H1 (cell line): ENCODE data around the gene IDI2. TPM values are rescaled to one million over a fixed set of nuclear protein-coding genes. Genes with fewer than 3 reads are reported as not detected.

Source experiments
- EZH2 ChIP-seq: fragments of 200-600 bp; sonication (generic); IDR thresholded peaks from 2 replicates; pipeline ENCODE4 v1.7.1; 2012; ENCODE audit warnings: low read depth, mild to moderate bottlenecking, moderate library complexity, low read length, inconsistent platforms; ENCODE audit not compliant: severe bottlenecking
- GTF2F1 ChIP-seq: IDR thresholded peaks from 2 replicates; pipeline ENCODE4 v1.6.1; 2012; ENCODE audit warnings: low read depth, low read length, improper control_type of control experiment, borderline replicate concordance
- SIRT6 ChIP-seq: IDR thresholded peaks from one replicate; pipeline ENCODE4 v1.7.1; 2012; ENCODE audit warnings: low read length, inconsistent platforms
- TAF1 ChIP-seq: IDR thresholded peaks from 2 replicates; pipeline ENCODE4 v1.6.1; 2011; ENCODE audit warnings: mild to moderate bottlenecking, low read depth, low read length
- polyA plus RNA-seq, 7 experiments: library from polyadenylated mRNA; depleted of rRNA in 3 of 7; stranded (reverse) in 5 of 7; unstranded in 2 of 7; fragments of >200 nt in 5 of 7; fragments of 200-250 nt in 2 of 7; gene quantifications; 1 replicate in 5 of 7; 2 replicates in 1 of 7; 4 replicates in 1 of 7; pipeline versions ENCODE4 v1.2.1 to v1.2.3, GENCODE V29; 2011 to 2013; ENCODE audit warnings: missing spikeins in 2 of 7, mixed read lengths in 2 of 7
- total RNA-seq: library from RNA; stranded (reverse); fragmentation: NEBNext Ultra II Directional; extraction: Animal tissue kit (Norgen Biotek cat#: 25700); gene quantifications from 2 replicates; pipeline ENCODE4 v1.2.1, GENCODE V29; 2021
- TF ChIP-seq, protein P1 (sequence below): IDR thresholded peaks from 2 replicates; pipeline ENCODE4 v1.6.1; 2012; ENCODE audit warnings: inconsistent platforms
- TF ChIP-seq, protein P2 (sequence below): IDR thresholded peaks from 2 replicates; pipeline ENCODE4 v1.6.1; 2011; ENCODE audit warnings: low read length, improper control_type of control experiment

Gene IDI2
- total and polyA plus RNA-seq, 2 of the 8 experiments (the other 6 are each of a cell fraction or from before 2014, with no cell fraction given), result not detected

- TF ChIP-seq, protein P1, sequence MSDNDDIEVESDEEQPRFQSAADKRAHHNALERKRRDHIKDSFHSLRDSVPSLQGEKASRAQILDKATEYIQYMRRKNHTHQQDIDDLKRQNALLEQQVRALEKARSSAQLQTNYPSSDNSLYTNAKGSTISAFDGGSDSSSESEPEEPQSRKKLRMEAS, result no peak
- TF ChIP-seq TAF1, result no peak
- no peak for TF ChIP-seq EZH2
- TF ChIP-seq SIRT6, result no peak
- TF ChIP-seq GTF2F1, result no peak
- TF ChIP-seq, protein P2, sequence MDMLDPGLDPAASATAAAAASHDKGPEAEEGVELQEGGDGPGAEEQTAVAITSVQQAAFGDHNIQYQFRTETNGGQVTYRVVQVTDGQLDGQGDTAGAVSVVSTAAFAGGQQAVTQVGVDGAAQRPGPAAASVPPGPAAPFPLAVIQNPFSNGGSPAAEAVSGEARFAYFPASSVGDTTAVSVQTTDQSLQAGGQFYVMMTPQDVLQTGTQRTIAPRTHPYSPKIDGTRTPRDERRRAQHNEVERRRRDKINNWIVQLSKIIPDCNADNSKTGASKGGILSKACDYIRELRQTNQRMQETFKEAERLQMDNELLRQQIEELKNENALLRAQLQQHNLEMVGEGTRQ, result no peak
Measured at GRCh38 chr10:1043532-1043995, 17.9 kb upstream of the IDI2 start (continued).
